ENCODE results near the gene TBC1D22A.
A peak's percentile ranks its signal among the peaks of the same experiment; 100 is the strongest.

TBC1D22A gene

DNA sequence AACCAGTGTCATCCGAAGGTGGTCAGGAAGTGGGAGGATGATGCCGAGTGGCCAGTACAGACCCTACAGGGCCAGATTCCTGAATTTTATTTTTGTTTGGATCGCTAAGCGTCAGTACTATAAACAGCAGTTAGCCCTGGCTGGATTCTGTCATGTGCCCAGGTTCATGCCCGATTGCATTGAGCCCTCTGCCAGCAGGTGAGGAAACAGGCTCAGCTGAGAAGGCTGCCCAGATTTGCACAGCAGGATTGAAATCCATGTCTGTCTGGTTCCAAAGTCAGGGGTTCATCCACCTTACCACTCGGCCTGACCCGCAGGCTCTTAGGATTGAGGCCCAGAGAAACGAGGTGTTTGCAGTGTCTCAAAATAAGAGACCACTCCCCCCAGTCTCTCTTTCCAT, 9.1 kb upstream of the TBC1D22A start:
- DNase-seq (ENCODE audit: low spot score): no peak

GRCh38 chr22:46753761-46754109, 8.7 kb upstream of the TBC1D22A start:
- no peak for DNase-seq (ENCODE audit: low spot score)

GRCh38 chr22:46754110-46754799, 8.2 kb upstream of the TBC1D22A start:
- DNase-seq (ENCODE audit: low spot score): peak; percentile 65

DNA sequence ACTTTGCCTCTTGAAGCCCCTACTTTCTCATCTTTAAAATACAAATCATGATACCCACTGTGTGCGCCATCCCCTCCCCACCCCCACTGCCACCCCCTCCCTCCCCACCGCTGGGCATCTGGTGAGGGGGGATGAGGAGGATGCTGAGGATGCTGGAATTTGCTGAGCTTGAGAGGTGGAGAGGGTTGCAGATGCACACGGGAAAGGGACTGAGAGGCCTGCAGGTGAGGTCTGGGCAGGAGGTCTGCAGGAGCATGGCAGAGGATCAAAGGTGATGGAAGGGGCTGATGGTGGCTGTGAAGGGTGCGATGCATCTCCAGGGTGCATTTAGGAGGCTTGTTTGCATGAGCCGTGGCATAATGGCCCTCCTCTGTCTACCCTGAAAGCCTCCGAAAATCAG, 7.6 kb upstream of the TBC1D22A start:
- DNase-seq (ENCODE audit: low spot score): no peak

- DNase-seq (ENCODE audit: low spot score): no peak
Measured at GRCh38 chr22:46755525-46755924, 6.9 kb upstream of the TBC1D22A start.

GRCh38 chr22:46756097-46756496, 6.4 kb upstream of the TBC1D22A start:
- DNase-seq (ENCODE audit: low spot score): no peak

- DNase-seq (ENCODE audit: low spot score): no peak
Measured at GRCh38 chr22:46757104-46757503, 5.3 kb upstream of the TBC1D22A start.

- no peak for DNase-seq (ENCODE audit: low spot score)
Measured at GRCh38 chr22:46758121-46758520, 4.3 kb upstream of the TBC1D22A start.

- peak; percentile 67 for DNase-seq (ENCODE audit: low spot score)
Measured at GRCh38 chr22:46758867-46759290, 3.6 kb upstream of the TBC1D22A start.

GRCh38 chr22:46761017-46761416, 1.4 kb upstream of the TBC1D22A start:
- DNase-seq (ENCODE audit: low spot score): no peak

- DNase-seq (ENCODE audit: low spot score): no peak
Measured at GRCh38 chr22:46761539-46762237, 762 bp upstream of the TBC1D22A start.

GRCh38 chr22:46763051-46763705, 728 bp downstream of the TBC1D22A start:
- peak; percentile 41 for DNase-seq (ENCODE audit: low spot score)

GRCh38 chr22:46764140-46764680, 1.8 kb downstream of the TBC1D22A start:
- DNase-seq (ENCODE audit: low spot score): no peak

DNA sequence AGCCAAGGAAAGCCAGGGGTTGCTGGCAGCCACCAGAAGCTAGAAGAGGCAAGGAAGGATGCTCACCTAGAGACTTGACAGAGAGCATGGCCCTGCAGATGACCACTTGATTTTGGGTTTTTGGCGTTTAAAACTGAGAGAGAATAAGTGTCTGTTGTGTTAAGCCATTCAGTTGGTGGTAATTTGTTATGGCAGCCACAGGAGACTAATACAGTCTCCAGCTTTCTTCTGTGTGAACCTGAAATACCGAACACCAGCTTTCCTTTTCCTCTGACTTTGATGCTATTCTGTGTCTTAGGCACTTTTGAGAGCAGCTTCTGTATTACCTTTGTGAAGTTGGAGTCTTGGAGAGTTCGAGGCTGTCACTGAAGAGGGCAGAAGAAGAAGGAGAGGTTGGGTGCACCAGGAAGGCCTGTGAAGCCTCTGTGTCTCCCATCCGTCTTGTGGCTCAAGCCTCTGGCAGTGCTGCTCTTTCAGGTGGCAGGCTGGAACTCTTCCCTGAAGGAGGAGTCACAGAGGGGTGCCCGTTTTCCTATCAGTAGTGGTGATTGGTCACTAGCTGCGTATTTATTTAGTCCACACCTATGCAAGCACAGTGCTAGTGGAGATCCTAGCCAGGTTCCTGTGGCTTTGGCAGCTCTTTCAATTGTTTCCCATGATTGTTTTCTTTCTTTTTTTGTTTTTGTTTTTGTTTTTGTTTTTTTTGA, 2.5 kb downstream of the TBC1D22A start:
- DNase-seq (ENCODE audit: low spot score): no peak

- no peak for DNase-seq (ENCODE audit: low spot score)
Measured at GRCh38 chr22:46766611-46767010, 4.2 kb downstream of the TBC1D22A start.

- DNase-seq (ENCODE audit: low spot score): no peak
Measured at GRCh38 chr22:46767249-46767985, 5.0 kb downstream of the TBC1D22A start.

DNA sequence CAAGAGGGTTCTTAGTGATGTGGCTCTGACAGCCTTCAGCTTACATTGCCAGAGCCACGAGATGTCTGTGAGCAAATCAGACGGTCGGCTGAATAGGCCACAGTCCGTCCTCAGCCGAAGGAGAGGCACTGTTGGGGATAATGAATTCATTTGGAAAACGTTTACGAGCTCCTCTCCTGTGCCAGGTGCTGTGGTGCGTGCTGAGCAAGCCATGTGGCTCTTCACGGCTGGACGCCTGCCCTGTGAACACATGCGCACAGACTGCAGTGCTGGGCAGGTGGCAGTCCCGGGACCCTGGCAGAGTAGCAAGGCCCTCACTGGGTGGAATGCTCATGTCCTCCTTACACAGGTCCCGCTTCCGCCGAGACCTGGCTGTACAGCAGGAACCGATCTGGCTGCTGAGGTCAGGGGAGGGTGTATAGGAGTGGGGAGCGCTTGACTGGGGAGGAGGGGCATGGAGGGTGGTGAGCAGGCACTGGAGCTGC, 6.8 kb downstream of the TBC1D22A start:
- no peak for DNase-seq (ENCODE audit: low spot score)

- DNase-seq (ENCODE audit: low spot score): no peak
Measured at GRCh38 chr22:46769706-46770105, 7.3 kb downstream of the TBC1D22A start.

DNA sequence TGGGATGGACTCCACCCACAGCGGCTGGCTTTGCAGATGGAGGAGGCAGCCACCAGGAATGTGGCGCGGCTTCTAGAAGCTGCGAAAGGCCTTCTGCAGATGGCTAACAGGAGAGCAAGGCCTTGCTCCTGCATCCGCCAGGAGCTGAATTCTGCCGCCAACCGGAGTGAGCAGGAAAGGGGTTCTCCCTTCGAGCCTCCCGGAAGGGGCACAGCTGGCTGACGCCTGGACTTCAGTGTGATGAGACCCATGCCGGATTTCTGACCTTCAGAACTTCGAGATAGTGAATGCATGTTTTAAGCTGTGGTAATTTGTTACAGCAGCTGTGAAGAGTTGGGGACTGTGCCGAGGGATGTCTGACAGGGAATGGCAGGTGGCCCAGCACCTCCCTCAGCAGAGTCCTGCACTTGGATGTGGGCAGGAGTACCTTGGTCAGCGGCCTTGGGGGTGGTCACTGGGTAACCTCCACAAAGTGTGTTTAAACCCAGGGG, 7.7 kb downstream of the TBC1D22A start:
- DNase-seq (ENCODE audit: low spot score): no peak

DNA sequence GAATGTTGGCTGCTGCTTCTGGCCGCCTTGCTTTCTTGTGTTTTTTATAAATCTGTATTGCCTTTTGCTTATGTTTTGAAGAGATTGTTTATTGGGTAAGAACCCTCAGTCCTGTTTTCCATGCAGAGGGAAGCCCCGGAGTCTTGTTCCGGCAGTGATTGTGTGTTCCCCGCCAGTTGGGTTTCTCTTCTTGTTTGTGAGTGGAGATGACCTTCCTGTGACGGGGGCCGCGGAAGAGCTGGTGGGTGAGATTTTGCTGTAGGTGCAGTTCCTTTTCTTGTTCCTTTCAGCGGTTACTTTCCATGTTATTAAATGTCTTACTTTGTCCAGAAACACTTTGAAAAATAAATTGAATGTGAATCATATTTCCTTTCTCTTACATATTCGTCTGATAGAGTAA, 8.3 kb downstream of the TBC1D22A start:
- peak; percentile 22 for DNase-seq (ENCODE audit: low spot score)

DNA sequence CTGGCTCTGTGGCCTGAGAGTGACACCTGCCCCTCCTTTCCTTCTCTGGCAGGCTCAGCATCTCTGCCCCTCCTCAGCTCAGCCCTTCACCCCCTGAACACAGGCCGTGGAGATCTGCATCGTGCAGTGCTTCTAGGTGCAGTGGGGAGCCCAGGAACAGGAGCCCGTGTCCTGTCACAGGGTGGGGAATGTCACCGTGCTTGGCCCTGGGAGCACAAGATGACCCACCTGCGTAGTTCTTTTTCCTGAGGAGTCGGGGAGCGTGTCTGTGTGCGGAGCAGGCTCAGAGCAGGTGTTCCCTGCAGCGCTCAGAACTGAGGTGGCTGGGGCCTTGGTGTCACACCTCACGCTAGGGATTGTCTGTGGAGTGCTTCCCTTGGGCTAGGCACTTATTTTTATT, 10.6 kb downstream of the TBC1D22A start:
- DNase-seq (ENCODE audit: low spot score): no peak

All from CD4-positive, alpha-beta T cell treated with Interleukin-2 at 100 ng/mL for 4 hours (primary cell).